ENCODE results near the gene NOC2L. TPM values are rescaled to one million over a fixed set of nuclear protein-coding genes. Genes with fewer than 3 reads are reported as not detected.
A peak's percentile ranks its signal among the peaks of the same experiment; 100 is the strongest.

Gene NOC2L
- total RNA-seq, 1 donor from 2014 or later: 33.2 TPM

- no peak for TF ChIP-seq CTCF (IDR thresholded peaks at IDR 0.05)
- peaks cover 8 to 20% of the 10 kb centered on the region in 2 donors for H3K36me3 ChIP-seq
- no peak overlapping the region for H3K27ac ChIP-seq
- H3K27me3 ChIP-seq: no peaks in the 10 kb centered on the region
- peaks cover 11 to 29% of the 10 kb centered on the region in 2 donors for H3K4me1 ChIP-seq
- no peaks in the 10 kb centered on the region for H3K9me3 ChIP-seq
- no peak for DNase-seq (ENCODE audit: low spot score in 2 of 2)
- intact Hi-C loops (cut with DNase I): no loop called here
- H3K4me3 ChIP-seq: peak overlapping the region; percentile 89 to 92
These were observed 2.1 kb upstream of the NOC2L start for GRCh38 chr1:961132-961669.

GRCh38 chr1:960363-961131 is 1.5 kb upstream of the NOC2L start, which contains the start of gene KLHL17:
KLHL17 (plus strand) TSS chr1:960584; CDS start chr1:960694, 110 bp downstream.
- no peak within 1 kb of the TSS for H3K27ac ChIP-seq
- peaks cover 8 to 27% of the 10 kb centered on the region in 2 donors for H3K4me1 ChIP-seq
- peaks cover 15 to 26% of the 10 kb centered on the region in 2 donors for H3K36me3 ChIP-seq
- H3K4me3 ChIP-seq: peak within 1 kb of the TSS; percentile 89 to 92
- intact Hi-C loops (cut with DNase I): no loop called here
- H3K27me3 ChIP-seq: no peaks in the 10 kb centered on the region
- H3K9me3 ChIP-seq: no peaks in the 10 kb centered on the region
- TF ChIP-seq CTCF (IDR thresholded peaks at IDR 0.05): no peak
- DNase-seq (ENCODE audit: low spot score in 2 of 2): peak in 1 of 2 donors; percentile 82

- Histone ChIP-seq H3K4me1 (peaks cover 8 to 27% of the 10 kb centered on the region in 2 donors), H3K27me3 (no peaks in the 10 kb centered on the region), H3K9me3 (no peaks in the 10 kb centered on the region), H3K4me3 (peak overlapping the region; percentile 89 to 92), H3K27ac (no peak overlapping the region), H3K36me3 (peaks cover 22 to 32% of the 10 kb centered on the region in 2 donors)
- DNase-seq (ENCODE audit: low spot score in 2 of 2): no peak
- no peak for TF ChIP-seq CTCF (IDR thresholded peaks at IDR 0.05)
- intact Hi-C loops (cut with DNase I): loop anchor here (1.0 to 5.0 kb wide), 5 partner anchors 19 to 59 kb away; partner anchors contain the start of genes HES4 and SAMD11
These were observed 791 bp upstream of the NOC2L start for GRCh38 chr1:959731-960362.

GRCh38 chr1:956636-957035 is 2.4 kb downstream of the NOC2L start:
- no peak for TF ChIP-seq CTCF (IDR thresholded peaks at IDR 0.05)
- no peak for DNase-seq (ENCODE audit: low spot score in 2 of 2)
- intact Hi-C loops (cut with DNase I): loop anchor here (5.0 kb wide), 1 partner anchor 49 kb away; no protein-coding TSS in a partner anchor
- no peaks in the 10 kb centered on the region for H3K9me3 ChIP-seq
- no peak overlapping the region for H3K27ac ChIP-seq
- H3K36me3 ChIP-seq: peaks cover 50 to 53% of the 10 kb centered on the region in 2 donors
- no peak overlapping the region for H3K4me3 ChIP-seq
- peaks cover 8 to 27% of the 10 kb centered on the region in 2 donors for H3K4me1 ChIP-seq
- H3K27me3 ChIP-seq: no peaks in the 10 kb centered on the region

- Histone ChIP-seq H3K27me3 (no peaks in the 10 kb centered on the region), H3K4me1 (peaks cover 8 to 22% of the 10 kb centered on the region in 2 donors), H3K36me3 (peaks cover 59 to 65% of the 10 kb centered on the region in 2 donors), H3K27ac (no peak overlapping the region), H3K9me3 (no peaks in the 10 kb centered on the region), H3K4me3 (no peak overlapping the region)
- TF ChIP-seq CTCF (IDR thresholded peaks at IDR 0.05): no peak
- intact Hi-C loops (cut with DNase I): loop anchor here (5.0 kb wide), 1 partner anchor 48 kb away; no protein-coding TSS in a partner anchor
- DNase-seq (ENCODE audit: low spot score in 2 of 2): no peak
These were observed 3.6 kb downstream of the NOC2L start for GRCh38 chr1:955474-955873.
